GF-D8 (cell line): ENCODE results near the gene DLG2.

Experiments used
- DNase-seq: peaks from one replicate; lab custom pipeline; 2025; lab: John Stamatoyannopoulos, UW

DLG2 gene

DNA sequence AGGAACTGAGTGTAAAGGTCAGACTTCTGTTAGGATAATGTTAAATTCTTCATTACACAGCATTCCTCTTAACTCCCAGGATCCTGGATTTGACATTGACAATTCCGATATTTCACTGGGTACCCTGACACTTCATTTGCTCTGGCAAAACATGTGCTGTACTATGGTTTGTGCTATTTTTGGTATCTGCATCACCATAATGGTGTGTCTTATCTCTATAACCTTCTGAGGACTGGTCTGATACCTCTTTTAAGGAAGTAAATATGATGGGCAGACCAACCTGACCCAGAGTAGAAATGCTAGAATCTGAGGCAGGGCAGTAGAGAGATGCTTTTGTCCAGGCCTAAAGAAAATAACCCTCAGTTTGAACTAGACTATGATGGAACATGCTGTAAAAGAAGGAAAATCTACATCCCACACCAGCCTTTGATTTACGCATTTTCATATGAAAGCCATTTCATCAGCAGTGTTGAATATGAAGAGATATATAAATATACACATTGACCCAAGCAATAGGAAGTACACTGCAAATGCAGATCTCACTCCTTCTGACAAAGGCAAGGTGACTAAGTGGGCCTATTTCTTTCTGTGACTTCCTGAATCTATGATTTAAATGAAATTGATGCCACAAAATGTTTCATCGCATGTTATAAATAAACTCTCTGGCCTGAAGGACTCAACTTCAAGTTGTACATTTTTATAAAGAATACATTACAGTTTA lies 966.7 kb downstream of the DLG2 start:
- DNase-seq, result no peak

DNA sequence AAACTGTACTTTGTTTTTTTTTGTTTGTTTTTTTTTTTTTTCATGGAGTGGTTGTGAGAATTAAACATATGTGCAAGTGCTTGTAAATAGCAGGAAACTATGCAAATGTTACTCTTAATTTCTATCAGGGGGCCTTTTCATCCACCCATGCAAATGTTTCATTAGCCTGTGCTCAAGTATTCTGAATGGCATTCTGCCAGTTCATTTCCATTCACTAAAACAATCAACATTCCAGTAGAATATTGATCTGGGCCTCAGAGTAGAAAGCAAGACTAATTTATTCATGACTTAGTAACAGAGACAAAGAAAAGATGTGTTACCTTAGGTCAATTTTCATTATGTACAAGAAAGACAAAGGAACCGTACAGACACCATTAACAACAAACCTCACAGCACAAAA lies 971.4 kb downstream of the DLG2 start:
- DNase-seq, result no peak

DNA sequence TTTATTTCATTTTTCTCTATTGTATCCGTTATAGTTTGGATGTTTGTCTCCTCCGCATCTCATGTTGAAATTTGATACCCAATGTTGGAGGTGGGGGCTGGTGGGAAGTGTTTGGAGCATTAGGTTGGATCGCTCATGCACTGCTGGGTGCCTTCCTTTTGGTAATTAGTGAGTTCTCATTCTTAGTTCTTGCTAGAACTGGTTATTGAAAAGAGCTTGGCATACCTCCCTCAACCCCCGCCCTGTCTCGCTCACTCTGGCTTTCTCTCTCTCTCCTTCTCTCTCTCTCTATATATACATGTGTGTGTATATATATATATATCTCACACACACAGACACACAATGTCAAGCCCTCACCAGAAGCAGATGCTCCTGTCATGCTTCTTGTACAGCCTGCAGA lies 978.7 kb downstream of the DLG2 start:
- no peak for DNase-seq

- no peak for DNase-seq
These were observed 981.0 kb downstream of the DLG2 start for GRCh38 chr11:84645988-84646694.

DNA sequence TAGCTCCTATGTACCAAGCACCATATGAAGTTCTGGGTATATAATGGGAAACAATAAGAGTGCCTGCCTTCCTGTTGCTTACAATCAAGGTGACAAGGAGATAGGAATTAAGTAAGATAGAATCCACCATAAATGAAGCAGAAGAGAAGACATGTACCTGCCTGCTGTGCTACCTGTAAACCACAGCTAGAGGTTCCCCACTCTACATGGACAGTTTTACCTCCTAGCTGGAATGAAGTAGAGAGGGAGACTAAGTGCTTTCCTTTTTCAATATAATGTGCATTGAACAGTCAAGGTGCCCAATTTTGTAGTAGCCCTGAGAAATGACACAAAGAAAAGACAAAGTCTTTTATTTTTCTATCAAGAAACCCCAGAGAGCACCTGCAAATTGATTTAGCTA lies 984.6 kb downstream of the DLG2 start:
- no peak for DNase-seq

GRCh38 chr11:84634309-84634708 lies 992.8 kb downstream of the DLG2 start:
- DNase-seq, result no peak

DNA sequence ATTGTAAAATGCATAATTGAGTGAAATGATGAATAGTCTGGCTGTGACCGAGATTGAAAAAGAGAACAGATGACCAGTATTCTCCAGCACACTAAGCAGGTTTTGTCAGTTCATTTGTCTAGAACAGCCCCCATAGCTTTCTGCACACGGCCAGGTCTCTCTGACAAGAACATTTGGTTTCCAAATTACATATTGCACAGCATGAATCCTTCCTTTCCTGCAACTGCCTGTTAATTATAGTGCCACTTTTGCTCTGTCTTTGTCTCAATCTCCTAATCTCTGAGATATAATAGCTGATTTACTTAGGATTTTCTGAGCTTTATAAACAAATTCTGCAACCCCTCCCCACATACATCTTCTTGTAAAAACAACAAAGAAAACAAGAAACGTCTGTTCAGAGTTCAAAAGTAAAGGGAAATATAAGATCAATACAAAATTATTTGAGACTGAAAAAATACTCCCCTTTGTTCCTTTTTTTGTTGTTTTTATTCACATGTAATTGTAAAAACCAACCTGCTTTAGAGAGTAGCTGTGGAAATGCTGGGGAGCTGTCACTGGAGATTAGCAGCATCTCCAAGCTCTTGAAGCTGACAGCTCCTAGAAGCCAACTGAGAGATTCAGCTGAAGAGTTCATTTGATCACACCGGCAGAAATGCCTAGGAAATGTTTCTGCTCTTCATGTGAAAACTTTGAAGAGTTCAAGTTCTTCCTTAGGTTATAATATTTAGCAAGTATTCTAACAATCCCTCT lies 998.1 kb downstream of the DLG2 start:
- DNase-seq, result no peak

GRCh38 chr11:84626256-84626655 lies 1000.9 kb downstream of the DLG2 start:
- DNase-seq, result no peak

DNA sequence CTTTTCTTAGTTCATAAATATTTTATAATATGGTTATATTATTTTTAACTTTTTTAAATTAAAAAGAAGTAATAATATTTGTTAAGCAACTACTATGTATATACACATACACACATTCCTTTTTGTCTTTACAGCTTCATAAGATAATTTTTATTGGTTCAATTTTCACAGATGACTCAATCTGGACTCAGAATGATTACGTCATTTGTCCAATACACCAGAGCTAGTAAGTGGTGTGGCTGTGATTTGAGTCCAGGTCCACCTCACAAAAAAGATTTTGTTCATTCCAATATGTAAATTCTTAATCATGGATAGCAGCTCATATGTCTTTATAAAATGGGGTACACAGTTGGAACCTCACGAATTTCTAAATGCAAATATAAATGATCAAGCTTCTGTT lies 1014.5 kb downstream of the DLG2 start:
- no peak for DNase-seq

- no peak for DNase-seq
These were observed 1018.3 kb downstream of the DLG2 start for GRCh38 chr11:84608837-84609196.

DNA sequence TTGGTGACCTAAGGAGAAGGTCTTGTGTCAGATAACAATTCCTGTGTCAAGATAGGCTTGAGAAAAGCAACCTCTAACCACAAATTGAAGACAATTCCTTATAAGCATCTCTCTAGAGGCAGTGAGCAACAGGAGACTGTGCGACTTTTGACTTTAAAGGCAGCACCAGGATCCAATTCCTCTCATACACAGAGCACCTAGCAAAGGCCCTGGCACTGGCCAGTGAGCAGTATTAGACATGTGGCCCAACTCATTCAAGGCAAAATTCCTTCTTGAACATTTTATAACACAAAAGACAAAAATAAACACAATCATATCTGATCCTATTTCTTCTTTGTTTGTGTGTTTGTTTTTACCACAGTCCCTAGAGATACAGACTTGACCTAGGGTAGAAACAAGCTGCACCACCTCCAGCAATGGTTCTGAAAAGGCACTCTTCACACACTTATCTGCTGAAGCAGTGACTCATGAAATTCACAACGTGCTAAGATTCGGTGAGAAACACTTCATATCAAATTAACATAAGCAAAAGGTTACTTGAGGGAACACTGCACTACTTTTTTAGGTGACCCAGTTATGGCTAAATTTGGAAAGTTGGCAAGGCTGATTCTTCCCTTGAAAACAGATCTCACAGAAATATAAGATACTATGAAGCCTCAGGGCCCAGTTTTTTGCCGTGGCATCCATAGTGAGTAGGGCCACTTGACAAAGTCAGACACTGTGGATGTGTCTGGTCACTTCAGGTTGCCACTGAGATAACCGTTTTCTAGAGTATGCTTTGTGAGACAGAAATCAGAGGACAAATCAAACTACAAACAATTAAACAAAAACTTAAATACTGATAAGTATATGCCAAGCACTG lies 1018.9 kb downstream of the DLG2 start:
- no peak for DNase-seq

- no peak for DNase-seq
These were observed 1032.5 kb downstream of the DLG2 start for GRCh38 chr11:84594602-84595001.

DNA sequence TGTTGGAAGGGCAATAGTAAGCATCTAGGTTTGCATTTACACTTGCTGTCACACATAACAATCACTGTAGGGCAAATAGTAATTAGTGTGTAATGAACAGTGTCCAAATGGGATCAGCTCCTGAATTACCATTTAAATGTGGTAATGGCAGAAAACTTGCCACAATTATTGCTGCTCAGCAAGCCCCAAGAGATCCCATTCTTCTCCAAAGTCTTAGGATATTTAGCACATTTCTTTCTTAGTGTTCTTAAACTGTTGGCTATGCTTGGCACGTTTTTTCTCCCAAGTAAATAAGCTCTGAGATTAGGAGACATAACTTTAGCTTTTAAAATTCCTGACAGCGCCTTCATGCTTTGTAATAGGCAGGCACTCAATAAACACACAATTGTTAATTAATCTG lies 1037.0 kb downstream of the DLG2 start:
- no peak for DNase-seq

DNA sequence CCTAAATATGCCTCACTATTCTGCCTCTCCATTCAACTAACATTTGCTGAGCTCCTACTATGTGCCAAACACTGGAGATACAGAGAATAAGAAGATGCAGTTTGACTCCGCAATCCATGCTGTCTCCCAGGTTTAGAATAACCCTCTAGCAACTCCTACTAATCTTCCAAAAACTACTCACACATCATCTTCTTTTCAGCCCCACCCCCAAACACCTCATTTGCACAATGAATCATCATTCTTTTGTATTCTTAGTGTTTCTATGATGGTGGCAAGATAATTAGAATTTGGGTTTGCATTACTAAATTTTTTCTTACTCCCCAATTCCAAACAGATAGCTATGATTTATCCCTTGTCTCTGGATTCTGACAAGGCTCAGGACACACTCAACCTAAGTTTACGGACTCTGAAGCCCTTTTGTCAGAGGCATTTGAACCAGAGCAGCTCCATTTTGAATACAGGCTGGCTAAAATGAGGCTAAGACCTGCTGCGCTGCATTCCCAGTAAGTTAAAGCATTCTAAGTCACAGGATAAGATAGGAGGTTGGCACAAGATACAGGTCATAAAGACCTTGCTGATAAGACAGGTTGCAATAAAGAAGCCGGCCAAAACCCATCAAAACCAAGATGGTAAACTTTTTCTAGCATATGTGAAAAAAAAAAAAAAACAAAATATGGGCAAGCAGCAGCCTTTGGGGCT lies 1038.9 kb downstream of the DLG2 start:
- DNase-seq, result no peak

- DNase-seq, result no peak
These were observed 1044.0 kb downstream of the DLG2 start for GRCh38 chr11:84583106-84583505.

DNA sequence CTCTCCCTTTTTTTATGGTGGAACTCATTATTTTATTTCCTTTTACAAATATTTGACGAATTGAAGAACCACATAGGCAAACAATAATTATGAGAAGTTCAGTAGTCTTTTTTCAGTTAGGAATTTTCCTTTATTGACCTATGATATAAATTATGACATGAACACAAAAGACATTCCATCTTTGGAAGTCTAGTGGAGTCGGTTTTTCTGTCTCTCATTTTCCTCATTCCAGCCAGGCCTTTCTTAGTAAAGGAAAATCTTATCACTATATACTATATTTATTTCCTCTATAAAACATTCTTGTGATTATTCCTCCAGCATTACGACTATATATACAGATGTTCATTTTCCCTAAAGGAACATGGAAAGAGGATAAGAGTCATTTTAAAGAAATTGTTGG lies 1046.1 kb downstream of the DLG2 start:
- no peak for DNase-seq

GRCh38 chr11:84580428-84580827 lies 1046.7 kb downstream of the DLG2 start:
- no peak for DNase-seq

- no peak for DNase-seq
These were observed 1053.3 kb downstream of the DLG2 start for GRCh38 chr11:84573868-84574267.

DNA sequence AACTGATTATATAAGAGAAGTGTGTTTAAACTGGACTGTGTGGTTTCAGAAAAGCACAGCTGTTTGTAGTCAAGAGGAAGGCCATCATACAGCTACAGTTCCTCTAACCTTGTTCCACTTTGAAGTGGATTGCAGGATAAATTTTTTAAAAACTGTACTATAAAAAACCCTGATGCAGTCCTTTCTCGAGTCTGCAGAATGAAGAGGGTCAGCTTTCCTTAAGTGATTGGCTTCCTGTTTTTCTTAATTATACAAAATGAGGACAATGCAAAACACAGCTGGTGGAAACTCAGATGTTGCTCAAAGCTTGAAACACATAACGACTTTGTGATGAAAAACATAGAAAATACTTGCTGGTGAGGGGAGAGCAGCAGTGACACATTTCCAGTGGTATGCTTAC lies 1060.5 kb downstream of the DLG2 start:
- DNase-seq, result no peak

GRCh38 chr11:84564867-84565184 lies 1062.3 kb downstream of the DLG2 start:
- DNase-seq, result no peak

DNA sequence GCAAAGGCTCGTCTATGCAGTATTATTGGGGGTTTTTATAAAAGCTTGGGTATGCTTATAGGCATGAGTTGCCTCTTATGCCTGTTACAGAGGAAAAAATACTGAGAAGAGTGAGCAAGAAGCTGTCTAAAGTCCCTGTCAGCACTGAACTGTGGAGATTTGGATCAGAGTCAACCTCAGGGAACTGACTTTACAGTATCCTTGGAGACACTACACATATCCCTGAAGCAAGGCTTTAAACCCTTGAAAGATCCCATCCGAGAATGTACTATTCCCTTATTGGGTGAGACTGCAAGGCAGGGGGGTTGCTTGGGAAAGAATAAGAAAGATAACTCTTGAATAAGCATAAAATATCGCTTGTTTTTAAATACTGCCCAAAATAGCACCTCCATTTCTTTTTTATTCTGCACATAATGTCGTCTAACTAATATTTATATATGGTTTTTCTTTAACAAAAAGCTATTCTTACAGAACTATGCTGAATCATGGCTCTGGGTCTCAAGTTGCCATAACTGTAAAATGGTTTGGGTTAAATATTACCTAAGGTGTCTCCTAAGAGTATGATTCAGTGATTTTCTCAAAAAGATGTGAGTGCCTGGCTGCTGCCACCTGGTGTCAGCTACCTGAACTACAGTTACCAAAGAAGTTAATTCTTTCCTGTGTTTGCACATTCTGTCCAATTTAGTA lies 1062.8 kb downstream of the DLG2 start:
- no peak for DNase-seq
